T-cell (primary cell): ENCODE measurements around the gene FUT1. TPM values are rescaled to one million over a fixed set of nuclear protein-coding genes. Genes with fewer than 3 reads are reported as not detected.

ENCODE experiments used
- ATAC-seq, 4 experiments: fragments of 200-7000 bp in 3 of 4; fragments of 150-1000 bp in 1 of 4; cut with Tn5 transposase; replicated peaks in 1 of 4; 1 replicate in 3 of 4; 2 replicates in 1 of 4; pipeline ENCODE4 v1.10.0; 2021; ENCODE audit warnings: moderate library complexity in 3 of 4, mild to moderate bottlenecking in 2 of 4, moderate number of reproducible peaks in 1 of 4
- CTCF ChIA-PET, 2 donors: fragments of 300-600 bp; sonication (Branson Sonifier 250); formaldehyde crosslinking; loops; one replicate each; lab custom pipeline; 2022; ENCODE audit warnings: antibody characterized with exemption in 2 of 2; lab: Charles Lee
- POLR2A ChIA-PET, 2 donors: fragments of 300-600 bp; sonication (Branson Sonifier 250); formaldehyde crosslinking; loops; one replicate each; lab custom pipeline; 2022; ENCODE audit warnings: antibody characterized with exemption in 2 of 2; lab: Charles Lee
- DNase-seq, 35 experiments: peaks; one replicate each; pipeline versions ENCODE4 v3.0.0 to v3.0.0-alpha.2; 2013 to 2023
- H3K27ac ChIP-seq: one replicate; pipeline ENCODE4 v1.5.1; 2013; ENCODE audit warnings: low read length
- H3K27me3 ChIP-seq, 2 experiments: replicated peaks in 1 of 2; 1 replicate in 1 of 2; 2 replicates in 1 of 2; pipeline versions ENCODE4 v1.6.1 to v1.7.0; 2013; ENCODE audit warnings: low read length in 1 of 2, mixed read lengths in 1 of 2; ENCODE audit not compliant: control insufficient read depth in 2 of 2, insufficient read depth in 2 of 2; ENCODE audit errors: extremely low read depth in 1 of 2
- H3K36me3 ChIP-seq, 2 donors: 1 replicate in 1 of 2; 2 replicates in 1 of 2; pipeline versions ENCODE4 v1.6.1 to v1.7.0; 2013; ENCODE audit warnings: low read length in 1 of 2; ENCODE audit not compliant: control insufficient read depth in 2 of 2, insufficient read depth in 1 of 2; ENCODE audit errors: extremely low read depth in 1 of 2
- H3K4me1 ChIP-seq, 2 experiments: 1 replicate in 1 of 2; 2 replicates in 1 of 2; pipeline versions ENCODE4 v1.6.1 to v1.7.0; 2013; ENCODE audit warnings: low read length in 2 of 2, mixed read lengths in 1 of 2; ENCODE audit not compliant: insufficient read depth in 2 of 2, control insufficient read depth in 1 of 2; ENCODE audit errors: extremely low read depth in 1 of 2
- H3K4me3 ChIP-seq, 2 donors: 1 replicate in 1 of 2; 2 replicates in 1 of 2; pipeline versions ENCODE4 v1.5.1 to v1.7.0; 2013; ENCODE audit warnings: mild to moderate bottlenecking in 2 of 2, low read length in 1 of 2, moderate library complexity in 1 of 2; ENCODE audit not compliant: control insufficient read depth in 1 of 2; ENCODE audit errors: extremely low read depth in 1 of 2
- H3K9me3 ChIP-seq: 2 replicates; pipeline ENCODE4 v1.7.0; 2013
- H3K27ac Mint-ChIP-seq, 2 donors: one replicate each; pipeline ENCODE4 v1.8.0; 2020 to 2021; ENCODE audit warnings: mild to moderate bottlenecking in 2 of 2, mixed read lengths in 2 of 2
- H3K27me3 Mint-ChIP-seq, 2 donors: one replicate each; pipeline ENCODE4 v1.8.0; 2021 to 2022; ENCODE audit warnings: mixed read lengths in 2 of 2
- H3K36me3 Mint-ChIP-seq: one replicate; pipeline ENCODE4 v1.8.0; 2021; ENCODE audit warnings: mixed read lengths
- H3K4me1 Mint-ChIP-seq, 3 donors: one replicate each; pipeline ENCODE4 v1.8.0; 2020 to 2022; ENCODE audit warnings: mixed read lengths in 3 of 3, mild to moderate bottlenecking in 1 of 3
- H3K4me3 Mint-ChIP-seq, 3 donors: one replicate each; pipeline ENCODE4 v1.8.0; 2020 to 2022; ENCODE audit warnings: mild to moderate bottlenecking in 3 of 3, mixed read lengths in 3 of 3, moderate library complexity in 3 of 3
- H3K9me3 Mint-ChIP-seq, 3 donors: one replicate each; pipeline ENCODE4 v1.8.0; 2020 to 2022; ENCODE audit warnings: mixed read lengths in 3 of 3
- WGBS: methylation state at CpG from one replicate; pipeline ENCODE4 v1.1.5; 2013; ENCODE audit warnings: missing lambda C conversion rate; ENCODE audit not compliant: insufficient coverage; 5-methylcytosine and 5-hydroxymethylcytosine counted together
- total RNA-seq, 35 experiments: library from RNA in 6 of 35; stranded (reverse) in 6 of 35; fragments of 120-200 nt in 1 of 35; gene quantifications; one replicate each; pipeline versions ENCODE4 v1.2.1 to v1.2.4 and lab custom pipeline; 2013 to 2026

Gene FUT1
- total RNA-seq, 5 donors from 2014 or later (not counting 1 experiment from before 2014, with no cell fraction given): 0.09 to 0.28 (median 0.15) TPM

DNA sequence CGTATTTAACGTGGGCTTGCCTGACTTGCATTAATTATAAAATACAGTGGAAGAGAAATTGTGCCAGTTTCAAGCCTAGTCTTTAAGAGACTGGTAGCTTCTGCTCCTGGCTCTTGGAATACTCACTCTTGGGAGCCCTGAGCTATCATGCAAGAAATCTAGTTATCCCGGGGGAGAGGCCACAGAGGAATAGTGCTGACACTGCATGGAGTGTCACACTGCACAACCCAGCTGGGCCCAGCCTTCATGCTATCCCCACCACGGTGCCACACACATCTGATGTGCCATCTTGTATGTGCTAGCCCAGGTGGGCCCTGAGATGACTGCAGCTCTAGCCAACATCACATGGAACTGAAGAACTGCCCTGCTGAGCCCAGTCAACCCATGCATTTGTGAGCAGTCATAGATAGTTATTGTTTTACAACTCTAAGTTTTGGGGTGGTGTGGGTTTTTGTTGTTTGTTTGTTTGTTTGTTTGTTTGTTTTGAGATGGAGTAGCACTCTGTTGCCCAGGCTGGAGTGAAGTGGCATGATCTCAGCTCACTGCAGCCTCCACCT lies 41.3 kb downstream of the FUT1 start:
- no peak for ATAC-seq
- H3K36me3 Mint-ChIP-seq: peaks cover 7% of the 10 kb centered on the region
- H3K4me3 Mint-ChIP-seq: no peak overlapping the region
- Histone ChIP-seq H3K9me3 (no peaks in the 10 kb centered on the region), H3K4me3 (no peak overlapping the region), H3K36me3 (peaks cover 0 to 2% of the 10 kb centered on the region in 2 donors), H3K27me3 (no peaks in the 10 kb centered on the region), H3K27ac (no peak overlapping the region), H3K4me1 (peaks cover 2 to 21% of the 10 kb centered on the region in 2 experiments)
- H3K4me1 Mint-ChIP-seq: peaks cover 17 to 23% (median 20%) of the 10 kb centered on the region in 3 donors
- H3K27ac Mint-ChIP-seq: no peak overlapping the region
- ChIA-PET CTCF (interaction anchor here in 1 of 2 donors (0.7 kb wide), 1 partner anchor 308 kb away, joined by 8 read pairs; no protein-coding TSS in a partner anchor), POLR2A (no interaction called here)
- H3K27me3 Mint-ChIP-seq: no peaks in the 10 kb centered on the region
- H3K9me3 Mint-ChIP-seq: no peaks in the 10 kb centered on the region
- 95% methylated on average over 2 of the region's 4 CpGs for WGBS
- DNase-seq: no peak

DNA sequence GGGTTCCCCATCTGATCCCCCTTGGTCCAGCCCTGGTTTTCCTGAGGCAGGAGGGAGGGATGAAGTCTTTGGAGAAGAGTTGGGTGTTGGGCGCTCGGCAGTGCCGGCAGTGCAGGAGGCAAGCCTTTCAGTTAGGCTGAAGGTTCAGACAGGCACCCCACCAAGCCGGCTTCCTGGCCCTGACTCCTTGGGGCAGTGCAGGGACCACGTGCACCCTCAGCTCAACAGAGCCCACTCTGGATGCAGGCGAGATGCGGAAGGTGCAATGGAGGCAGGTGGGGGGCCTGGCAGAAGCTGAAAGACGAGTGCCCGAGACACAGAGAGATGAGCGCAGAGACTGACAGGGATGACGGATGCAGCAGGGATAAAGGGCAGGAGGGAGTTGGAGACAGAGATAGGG lies 44.0 kb downstream of the FUT1 start:
- POLR2A ChIA-PET: no interaction called here
- DNase-seq: no peak
- peaks cover 7 to 16% (median 8%) of the 10 kb centered on the region in 3 donors for H3K4me1 Mint-ChIP-seq

DNA sequence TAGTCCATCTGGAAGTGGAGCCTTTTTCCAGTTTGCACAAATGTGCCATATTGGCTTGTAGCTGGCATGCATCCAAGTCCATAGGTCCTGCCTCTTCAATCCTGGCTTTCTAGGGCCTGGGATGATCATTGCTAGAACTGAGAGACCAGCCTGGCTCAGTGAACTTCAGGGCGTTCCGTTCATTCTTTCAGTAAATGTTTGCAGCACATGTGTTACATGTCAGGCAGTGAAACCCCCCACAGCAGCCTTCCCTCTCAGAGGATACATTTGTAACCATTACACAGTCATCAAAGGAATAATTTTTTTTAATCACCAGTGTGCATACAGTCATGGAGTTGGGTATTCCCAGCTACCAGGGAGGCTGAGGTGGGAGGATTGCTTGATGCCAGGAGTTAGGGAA lies 47.0 kb downstream of the FUT1 start:
- CTCF ChIA-PET: no interaction called here
- H3K27me3 ChIP-seq: peaks cover 0 to 4% of the 10 kb centered on the region in 2 experiments
- no peak overlapping the region for H3K4me3 ChIP-seq
- POLR2A ChIA-PET: no interaction called here
- H3K4me3 Mint-ChIP-seq: no peak overlapping the region
- H3K36me3 Mint-ChIP-seq: peaks cover 38% of the 10 kb centered on the region
- no CpG with 5 or more reads among the region's 2 CpGs for WGBS
- no peaks in the 10 kb centered on the region for H3K27me3 Mint-ChIP-seq
- no peaks in the 10 kb centered on the region for H3K9me3 Mint-ChIP-seq
- ATAC-seq (no peak), DNase-seq (no peak)
- no peaks in the 10 kb centered on the region for H3K4me1 ChIP-seq
- peaks cover 3 to 6% of the 10 kb centered on the region in 2 donors for H3K36me3 ChIP-seq
- H3K27ac Mint-ChIP-seq: no peak overlapping the region
- no peak overlapping the region for H3K27ac ChIP-seq
- peaks cover 0 to 7% (median 0%) of the 10 kb centered on the region in 3 donors for H3K4me1 Mint-ChIP-seq
- no peaks in the 10 kb centered on the region for H3K9me3 ChIP-seq

More for the DNA sequence above, 44.0 kb downstream of the FUT1 start:
- Histone ChIP-seq H3K4me3 (no peak overlapping the region), H3K36me3 (peaks cover 0 to 6% of the 10 kb centered on the region in 2 donors), H3K27me3 (no peaks in the 10 kb centered on the region), H3K27ac (no peak overlapping the region), H3K9me3 (no peaks in the 10 kb centered on the region), H3K4me1 (peaks cover 0 to 9% of the 10 kb centered on the region in 2 experiments)
- Mint-ChIP-seq H3K36me3 (peaks cover 23% of the 10 kb centered on the region), H3K9me3 (no peaks in the 10 kb centered on the region), H3K27ac (no peak overlapping the region), H3K27me3 (no peaks in the 10 kb centered on the region), H3K4me3 (no peak overlapping the region)
- 96% methylated on average over 11 of the region's 11 CpGs for WGBS
- CTCF ChIA-PET: no interaction called here
- no peak for ATAC-seq

GRCh38 chr19:48703316-48703715 lies 49.1 kb downstream of the FUT1 start:
- WGBS: 96% methylated on average over 11 of the region's 23 CpGs
- no peaks in the 10 kb centered on the region for H3K9me3 Mint-ChIP-seq

GRCh38 chr19:48702701-48703100 lies 49.7 kb downstream of the FUT1 start:
- CTCF ChIA-PET: no interaction called here
- no peaks in the 10 kb centered on the region for H3K4me1 ChIP-seq
- Mint-ChIP-seq H3K9me3 (no peaks in the 10 kb centered on the region), H3K4me1 (peaks cover 0 to 3% (median 0%) of the 10 kb centered on the region in 3 donors), H3K27ac (no peak overlapping the region), H3K36me3 (peaks cover 42% of the 10 kb centered on the region), H3K4me3 (no peak overlapping the region), H3K27me3 (peaks cover 0 to 6% of the 10 kb centered on the region in 2 donors)
- H3K27me3 ChIP-seq: peaks cover 0 to 13% of the 10 kb centered on the region in 2 experiments
- POLR2A ChIA-PET: no interaction called here
- H3K4me3 ChIP-seq: no peak overlapping the region
- H3K36me3 ChIP-seq: peaks cover 3 to 6% of the 10 kb centered on the region in 2 donors
- H3K27ac ChIP-seq: no peak overlapping the region
- ATAC-seq (no peak), DNase-seq (no peak)
- no peaks in the 10 kb centered on the region for H3K9me3 ChIP-seq
- WGBS: 95% methylated on average over 12 of the region's 13 CpGs

More at GRCh38 chr19:48703316-48703715, 49.1 kb downstream of the FUT1 start:
- Histone ChIP-seq H3K36me3 (peaks cover 3 to 6% of the 10 kb centered on the region in 2 donors), H3K27ac (no peak overlapping the region), H3K27me3 (peaks cover 0 to 7% of the 10 kb centered on the region in 2 experiments), H3K4me1 (no peaks in the 10 kb centered on the region), H3K9me3 (no peaks in the 10 kb centered on the region), H3K4me3 (no peak overlapping the region)
- ATAC-seq (no peak), DNase-seq (no peak)
- Mint-ChIP-seq H3K4me1 (peaks cover 0 to 5% (median 0%) of the 10 kb centered on the region in 3 donors), H3K36me3 (peaks cover 42% of the 10 kb centered on the region), H3K27ac (no peak overlapping the region), H3K4me3 (no peak overlapping the region), H3K27me3 (peaks cover 0 to 3% of the 10 kb centered on the region in 2 donors)
- ChIA-PET CTCF (no interaction called here), POLR2A (no interaction called here)

- Mint-ChIP-seq H3K9me3 (no peaks in the 10 kb centered on the region), H3K4me3 (peak overlapping the region in 1 of 3 donors; percentile 26), H3K36me3 (peaks cover 21% of the 10 kb centered on the region), H3K27me3 (peaks cover 3 to 17% of the 10 kb centered on the region in 2 donors), H3K27ac (no peak overlapping the region), H3K4me1 (peaks cover 12 to 13% (median 13%) of the 10 kb centered on the region in 3 donors)
- H3K4me1 ChIP-seq: peaks cover 0 to 11% of the 10 kb centered on the region in 2 experiments
- peaks cover 0 to 3% of the 10 kb centered on the region in 2 donors for H3K36me3 ChIP-seq
- ATAC-seq (no peak), DNase-seq (no peak)
- no CpG with 5 or more reads among the region's 4 CpGs for whole genome bisulfite sequencing
- no peaks in the 10 kb centered on the region for H3K9me3 ChIP-seq
- H3K27me3 ChIP-seq: peaks cover 0 to 36% of the 10 kb centered on the region in 2 experiments
- H3K27ac ChIP-seq: no peak overlapping the region
- no peak overlapping the region for H3K4me3 ChIP-seq
- ChIA-PET POLR2A (interaction anchor here (0.6 to 0.7 kb wide), 2 partner anchors 16 to 58 kb away, joined by 6 to 8 read pairs; no protein-coding TSS in a partner anchor), CTCF (no interaction called here)
These were observed 54.4 kb downstream of the FUT1 start for GRCh38 chr19:48698046-48698445.
